C4-2B (cell line): ENCODE results near the gene FCER1G.
A peak's percentile ranks its signal among the peaks of the same experiment; 100 is the strongest.

Experiments used
- H3K27ac ChIP-seq: fragments of 450-650 bp; 2 replicates; pipeline ENCODE4 v1.5.1; 2017
- CTCF ChIP-seq: fragments of 450-650 bp; conservative IDR thresholded peaks from 2 replicates; pipeline ENCODE4 v1.5.1; 2017; ENCODE audit warnings: mild to moderate bottlenecking
- ZFX ChIP-seq: fragments of 450-650 bp; IDR thresholded peaks from 2 replicates; pipeline ENCODE4 v1.6.1; 2017

FCER1G gene

GRCh38 chr1:161227196-161227871, 12.2 kb downstream of the FCER1G start:
- H3K27ac ChIP-seq: peak overlapping the region; percentile 88
- TF ChIP-seq ZFX: no peak
- TF ChIP-seq CTCF: peak; percentile 94

- TF ChIP-seq ZFX: no peak
- peak overlapping the region; percentile 88 for H3K27ac ChIP-seq
These were observed 12.9 kb downstream of the FCER1G start for GRCh38 chr1:161228032-161228431.

GRCh38 chr1:161229896-161230295, 14.8 kb downstream of the FCER1G start:
- TF ChIP-seq CTCF (no peak; the same call in 1 of the 2 replicates), ZFX (no peak)
- no peak overlapping the region for H3K27ac ChIP-seq

GRCh38 chr1:161230762-161231161, 15.7 kb downstream of the FCER1G start:
- TF ChIP-seq ZFX (no peak), CTCF (no peak)
- no peak overlapping the region for H3K27ac ChIP-seq

- TF ChIP-seq ZFX: no peak
- no peak for TF ChIP-seq CTCF
- no peak overlapping the region for H3K27ac ChIP-seq
These were observed 18.0 kb downstream of the FCER1G start for GRCh38 chr1:161233102-161233501.

- no peak for TF ChIP-seq CTCF
- TF ChIP-seq ZFX: no peak
These were observed 21.1 kb downstream of the FCER1G start for GRCh38 chr1:161235957-161236775.

GRCh38 chr1:161238039-161238473, 23.0 kb downstream of the FCER1G start, which contains the start of gene NR1I3:
TSS of gene NR1I3 (minus strand) at chr1:161238203. CDS start at chr1:161236565, 1,638 bp downstream.
- TF ChIP-seq CTCF (no peak), ZFX (no peak)
- H3K27ac ChIP-seq: no peak within 1 kb of the TSS

More at GRCh38 chr1:161235957-161236775, 21.1 kb downstream of the FCER1G start:
- H3K27ac ChIP-seq: no peak overlapping the region
